ENCODE measurements around the gene U2AF1L4.
A peak's percentile ranks its signal among the peaks of the same experiment; 100 is the strongest.

U2AF1L4 gene

GRCh38 chr19:35755131-35755549, 9.9 kb upstream of the U2AF1L4 start:
- DNase-seq (ENCODE audit: low read depth, low spot score), result no peak
- peak overlapping the region; percentile 65 for H3K4me3 ChIP-seq (ENCODE audit: low read depth, low read length)
- ChIA-PET CTCF (no interaction called here), POLR2A (no interaction called here)
- TF ChIP-seq, protein P1, sequence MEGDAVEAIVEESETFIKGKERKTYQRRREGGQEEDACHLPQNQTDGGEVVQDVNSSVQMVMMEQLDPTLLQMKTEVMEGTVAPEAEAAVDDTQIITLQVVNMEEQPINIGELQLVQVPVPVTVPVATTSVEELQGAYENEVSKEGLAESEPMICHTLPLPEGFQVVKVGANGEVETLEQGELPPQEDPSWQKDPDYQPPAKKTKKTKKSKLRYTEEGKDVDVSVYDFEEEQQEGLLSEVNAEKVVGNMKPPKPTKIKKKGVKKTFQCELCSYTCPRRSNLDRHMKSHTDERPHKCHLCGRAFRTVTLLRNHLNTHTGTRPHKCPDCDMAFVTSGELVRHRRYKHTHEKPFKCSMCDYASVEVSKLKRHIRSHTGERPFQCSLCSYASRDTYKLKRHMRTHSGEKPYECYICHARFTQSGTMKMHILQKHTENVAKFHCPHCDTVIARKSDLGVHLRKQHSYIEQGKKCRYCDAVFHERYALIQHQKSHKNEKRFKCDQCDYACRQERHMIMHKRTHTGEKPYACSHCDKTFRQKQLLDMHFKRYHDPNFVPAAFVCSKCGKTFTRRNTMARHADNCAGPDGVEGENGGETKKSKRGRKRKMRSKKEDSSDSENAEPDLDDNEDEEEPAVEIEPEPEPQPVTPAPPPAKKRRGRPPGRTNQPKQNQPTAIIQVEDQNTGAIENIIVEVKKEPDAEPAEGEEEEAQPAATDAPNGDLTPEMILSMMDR (IDR thresholded peaks at IDR 0.05; ENCODE audit: insufficient read depth, low read length, missing control alignments), result no peak

- H3K4me3 ChIP-seq (ENCODE audit: low read depth, low read length), result no peak overlapping the region
- POLR2A ChIA-PET, result interaction anchor here (0.7 kb wide), 1 partner anchor 14 kb away, joined by 3 read pairs; no protein-coding TSS in a partner anchor
- no peak for DNase-seq (ENCODE audit: low read depth, low spot score)
- TF ChIP-seq, protein P1 (IDR thresholded peaks at IDR 0.05; ENCODE audit: insufficient read depth, low read length, missing control alignments), result no peak
- CTCF ChIA-PET, result no interaction called here
Measured at GRCh38 chr19:35754370-35755130, 9.3 kb upstream of the U2AF1L4 start.

GRCh38 chr19:35753634-35754369, 8.6 kb upstream of the U2AF1L4 start:
- CTCF ChIA-PET, result no interaction called here
- TF ChIP-seq, protein P1 (IDR thresholded peaks at IDR 0.05; ENCODE audit: insufficient read depth, low read length, missing control alignments), result no peak
- no peak overlapping the region for H3K4me3 ChIP-seq (ENCODE audit: low read depth, low read length)
- DNase-seq (ENCODE audit: low read depth, low spot score), result no peak
- POLR2A ChIA-PET, result interaction anchor here (0.7 kb wide), 1 partner anchor 14 kb away, joined by 3 read pairs; no protein-coding TSS in a partner anchor

DNA sequence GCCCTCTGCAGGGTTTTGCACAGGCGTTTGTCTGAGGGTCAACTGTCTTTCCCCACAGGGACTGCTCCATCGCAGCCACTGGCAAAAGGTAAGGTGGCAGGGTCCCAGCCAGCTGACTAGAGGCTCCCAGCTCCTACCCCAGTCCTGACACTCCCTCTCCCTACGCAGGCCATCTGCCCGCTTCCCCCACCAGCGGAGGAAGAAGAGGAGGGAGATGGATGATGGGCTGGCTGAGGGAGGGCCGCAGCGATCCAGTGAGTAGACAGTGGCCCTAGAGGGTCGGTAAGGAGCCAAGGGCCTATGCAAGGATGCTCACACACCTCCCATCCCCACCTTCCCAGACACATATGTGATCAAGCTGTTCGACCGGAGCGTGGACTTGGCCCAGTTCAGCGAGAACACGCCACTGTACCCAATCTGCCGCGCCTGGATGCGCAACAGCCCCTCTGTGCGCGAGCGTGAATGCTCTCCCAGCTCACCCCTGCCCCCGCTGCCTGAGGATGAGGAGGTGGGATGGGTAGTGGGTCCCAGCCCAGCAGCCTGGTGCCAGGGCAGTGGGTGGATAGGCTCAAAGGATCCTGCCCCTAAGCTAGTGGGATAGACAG, 7.6 kb upstream of the U2AF1L4 start:
- DNase-seq (ENCODE audit: low read depth, low spot score), result no peak
- ChIA-PET CTCF (no interaction called here), POLR2A (no interaction called here)
- TF ChIP-seq, protein P1 (IDR thresholded peaks at IDR 0.05; ENCODE audit: insufficient read depth, low read length, missing control alignments), result no peak
- no peak overlapping the region for H3K4me3 ChIP-seq (ENCODE audit: low read depth, low read length)

DNA sequence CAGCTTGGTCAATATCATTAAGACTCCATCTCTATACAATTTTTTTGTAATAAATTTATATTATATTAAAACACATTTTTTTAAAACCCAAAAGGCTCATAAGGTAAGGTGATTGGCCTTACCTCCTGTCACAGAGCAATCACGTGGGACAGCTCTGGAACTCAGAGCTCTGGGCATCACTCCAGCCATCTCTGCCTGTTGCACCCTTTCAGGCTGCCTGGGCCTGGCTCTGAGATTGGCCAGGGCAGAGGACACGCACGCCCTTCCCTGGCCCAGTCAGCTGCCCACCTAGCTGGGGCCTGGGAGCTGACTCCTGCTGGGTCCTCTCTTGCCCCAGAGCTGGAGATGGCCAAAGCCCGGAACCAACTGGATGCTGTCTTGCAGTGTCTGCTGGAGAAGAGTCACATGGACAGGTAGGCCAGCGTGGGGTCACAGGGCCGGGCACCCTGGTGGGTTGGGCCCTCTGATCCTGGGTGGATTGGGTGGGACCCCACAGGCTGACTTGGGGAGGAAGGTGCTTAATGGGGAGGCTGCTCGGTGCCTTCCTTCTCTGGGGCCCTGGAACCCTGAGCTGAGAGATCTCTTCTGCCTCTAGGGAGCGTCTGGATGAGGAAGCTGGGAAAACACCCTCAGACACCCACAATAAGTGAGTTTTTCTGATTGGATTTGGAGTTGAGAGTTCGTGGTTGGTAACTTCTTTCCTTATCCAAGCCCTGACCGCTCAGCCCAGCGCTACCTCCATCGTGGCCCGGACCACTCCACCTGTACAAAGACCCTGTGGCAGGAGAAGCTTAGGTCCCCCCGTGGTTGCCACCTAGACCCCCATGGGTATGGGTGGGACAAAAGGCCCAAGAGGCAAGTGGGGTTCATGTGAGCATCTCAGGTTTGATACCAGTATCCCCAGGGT, 6.9 kb upstream of the U2AF1L4 start:
- TF ChIP-seq, protein P1 (IDR thresholded peaks at IDR 0.05; ENCODE audit: insufficient read depth, low read length, missing control alignments), result no peak
- H3K4me3 ChIP-seq (ENCODE audit: low read depth, low read length), result no peak overlapping the region
- ChIA-PET POLR2A (no interaction called here), CTCF (no interaction called here)
- DNase-seq (ENCODE audit: low read depth, low spot score), result no peak
